HL-60/S4 (cell line): ENCODE measurements around the gene DDIT3.
"Not testable (repeated sequence)": the region's sequence is repeated elsewhere in the genome, so short reads cannot be mapped to it uniquely, and the experiment has no call there.

ENCODE experiments used
- in situ Hi-C: fragments of 300-500 bp; cut with MboI; formaldehyde crosslinking; loops from 2 replicates; pipeline ENCODE4 v1.14.3; 2022; ENCODE audit warnings: low sequenced_read_pairs

DDIT3 gene

GRCh38 chr12:57514246-57514645 lies 6.1 kb downstream of the DDIT3 start:
- in situ Hi-C loops = not testable (repeated sequence)

GRCh38 chr12:57513677-57514076 lies 6.6 kb downstream of the DDIT3 start:
- in situ Hi-C loops = not testable (repeated sequence)

GRCh38 chr12:57513266-57513665 lies 7.0 kb downstream of the DDIT3 start:
- in situ Hi-C loops = no loop called here

GRCh38 chr12:57512665-57513064 lies 7.6 kb downstream of the DDIT3 start:
- in situ Hi-C loops = no loop called here

- in situ Hi-C loops = no loop called here
Observed at GRCh38 chr12:57511588-57512325, 8.6 kb downstream of the DDIT3 start.

- in situ Hi-C loops = no loop called here
Observed at GRCh38 chr12:57511161-57511560, 9.2 kb downstream of the DDIT3 start.

- in situ Hi-C loops = not testable (repeated sequence)
Observed at GRCh38 chr12:57507796-57508195, 12.5 kb downstream of the DDIT3 start.

GRCh38 chr12:57506541-57506940 lies 13.8 kb downstream of the DDIT3 start:
- in situ Hi-C loops = not testable (repeated sequence)

- in situ Hi-C loops = not testable (repeated sequence)
Observed at GRCh38 chr12:57502311-57502969, 17.9 kb downstream of the DDIT3 start.

GRCh38 chr12:57500213-57500612 lies 20.1 kb downstream of the DDIT3 start:
- in situ Hi-C loops = no loop called here

GRCh38 chr12:57498571-57498970 lies 21.7 kb downstream of the DDIT3 start:
- in situ Hi-C loops = no loop called here

- in situ Hi-C loops = no loop called here
Observed at GRCh38 chr12:57498132-57498502, 22.2 kb downstream of the DDIT3 start.

- in situ Hi-C loops = no loop called here
Observed at GRCh38 chr12:57497223-57498131, 22.8 kb downstream of the DDIT3 start.

GRCh38 chr12:57496822-57497221 lies 23.5 kb downstream of the DDIT3 start:
- in situ Hi-C loops = no loop called here

- in situ Hi-C loops = not testable (repeated sequence)
Observed at GRCh38 chr12:57495051-57495701, 25.1 kb downstream of the DDIT3 start.

- in situ Hi-C loops = no loop called here
Observed at GRCh38 chr12:57491393-57492280, 28.7 kb downstream of the DDIT3 start.

GRCh38 chr12:57490126-57490525 lies 30.2 kb downstream of the DDIT3 start:
- in situ Hi-C loops = no loop called here

GRCh38 chr12:57489157-57489641 lies 31.1 kb downstream of the DDIT3 start:
- in situ Hi-C loops = no loop called here

- in situ Hi-C loops = no loop called here
Observed at GRCh38 chr12:57488402-57489156, 31.7 kb downstream of the DDIT3 start.
